HG02623 (cell line): ENCODE results near the gene PDE6C.
A peak's percentile ranks its signal among the peaks of the same experiment; 100 is the strongest.

ENCODE experiments used
- ATAC-seq: cut with Tn5 transposase; IDR thresholded peaks from one replicate; pipeline ENCODE4 v1.9.1; 2021; ENCODE audit warnings: moderate library complexity; ENCODE audit not compliant: unreplicated experiment

The PDE6C gene

DNA sequence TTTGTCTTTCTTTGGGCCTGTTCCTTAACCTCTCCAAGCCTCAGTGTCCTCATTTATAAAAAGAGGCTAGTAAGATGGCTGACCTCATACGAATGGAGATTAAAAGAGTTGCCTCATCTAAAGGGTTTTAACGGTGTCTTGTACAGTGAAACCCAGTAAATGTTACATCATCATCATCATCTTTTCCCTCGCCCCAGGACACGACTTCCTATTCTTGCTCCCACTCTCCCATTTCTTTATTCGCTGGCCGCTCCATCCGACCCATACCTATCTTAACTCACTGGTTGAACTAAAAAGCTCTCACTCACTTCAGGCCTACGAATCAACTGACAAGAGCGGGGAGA, 89.5 kb downstream of the PDE6C start:
- no peak for ATAC-seq

DNA sequence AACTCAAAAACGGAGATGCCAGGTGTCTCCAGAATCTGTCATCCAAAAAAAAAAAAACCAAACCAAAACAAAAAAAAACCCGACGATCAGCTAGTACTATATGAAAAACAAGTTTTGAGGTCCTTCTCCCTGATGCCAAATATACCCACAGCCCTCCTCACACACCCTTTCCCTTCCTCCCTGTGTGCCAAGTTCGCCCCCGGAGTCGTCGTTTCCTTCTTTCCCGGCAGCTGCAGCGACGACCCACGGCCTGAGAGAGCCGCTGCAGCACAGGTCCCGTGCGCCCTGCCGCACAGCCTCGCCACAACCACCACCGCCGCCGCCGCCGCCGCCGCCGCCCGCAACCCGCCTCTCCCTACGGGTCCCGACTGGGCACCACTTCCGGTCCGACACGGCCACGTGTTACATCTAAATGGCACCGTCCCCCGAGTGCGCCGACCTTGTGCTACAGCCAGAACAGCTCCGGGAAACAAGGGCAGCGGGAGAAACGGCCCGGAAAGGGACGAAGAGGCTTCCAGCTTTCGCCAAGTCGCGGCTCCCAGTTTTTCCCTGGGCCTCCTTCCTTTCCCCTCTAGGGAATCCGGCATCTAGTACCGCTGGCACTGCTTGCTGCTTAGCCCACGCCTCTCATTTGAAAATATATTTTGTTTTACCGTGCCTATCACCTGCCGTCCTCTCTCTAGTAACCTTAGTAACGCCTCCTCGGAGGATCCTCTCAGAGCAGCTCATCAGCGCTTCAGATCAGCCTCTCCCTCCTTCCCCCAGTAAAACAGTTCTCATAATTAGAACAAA, 90.1 kb downstream of the PDE6C start, which contains the start of gene FRA10AC1:
FRA10AC1 (minus strand) TSS at position 383 of the 792 bp plus-strand sequence. CDS start 2,486 bp downstream, outside the sequence.
- peak; percentile 81 for ATAC-seq

DNA sequence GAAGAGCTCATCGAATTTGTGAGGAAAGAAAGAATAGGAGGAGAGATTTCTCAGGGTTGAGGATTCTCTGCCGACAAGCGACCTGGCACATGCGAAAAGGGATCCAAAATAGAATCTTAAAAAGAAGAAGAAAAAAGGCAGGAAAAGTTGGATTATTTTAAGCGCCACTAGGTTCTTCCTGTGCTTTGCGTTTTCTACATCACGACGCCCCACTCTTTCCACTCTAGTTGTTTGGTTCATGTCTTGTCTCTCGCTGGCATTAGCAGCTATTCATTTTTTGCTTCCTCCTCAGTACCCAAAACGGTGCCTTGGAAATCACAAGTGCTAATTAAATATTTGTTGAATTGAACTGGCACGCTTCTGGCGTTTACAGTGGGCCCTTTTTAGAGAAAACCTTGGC, 90.7 kb downstream of the PDE6C start:
- ATAC-seq: peak; percentile 2

DNA sequence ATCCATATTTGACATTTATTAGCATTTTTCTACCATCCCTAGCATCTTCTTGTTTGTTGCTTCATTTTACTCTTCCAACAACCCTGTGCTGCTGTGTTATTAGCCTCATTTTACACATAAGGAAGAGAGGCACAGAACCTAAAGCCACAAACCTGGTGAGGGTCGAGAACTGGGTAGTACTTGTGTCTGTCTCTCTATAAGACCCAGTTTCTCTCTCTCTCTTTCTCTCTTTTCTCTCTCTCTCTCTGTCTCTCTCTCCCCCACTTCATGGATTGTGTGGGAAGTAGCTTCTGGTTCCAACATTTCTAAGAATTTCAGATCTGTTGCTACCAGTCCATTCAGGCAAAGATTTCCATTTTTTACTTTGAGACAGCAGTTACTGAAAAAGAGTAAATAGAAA, 91.5 kb downstream of the PDE6C start:
- ATAC-seq: no peak

DNA sequence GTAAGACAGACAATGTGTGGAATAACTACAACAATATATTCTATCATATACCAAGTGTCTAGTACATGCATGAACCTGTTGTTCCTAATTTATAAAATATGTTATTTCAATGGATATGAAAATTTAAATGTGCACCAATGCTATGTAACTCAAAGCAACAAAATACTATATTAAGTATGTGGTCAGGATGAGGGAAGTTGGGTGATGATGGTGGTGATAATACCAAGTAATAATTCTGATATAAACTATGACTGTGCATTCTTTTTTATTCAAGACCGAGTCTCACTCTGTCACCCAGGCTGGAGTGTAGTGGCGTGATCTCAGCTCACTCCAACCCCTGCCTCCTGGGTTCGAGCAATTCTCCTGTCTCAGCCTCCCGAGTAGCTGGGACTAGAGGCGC, 92.1 kb downstream of the PDE6C start:
- ATAC-seq: no peak

DNA sequence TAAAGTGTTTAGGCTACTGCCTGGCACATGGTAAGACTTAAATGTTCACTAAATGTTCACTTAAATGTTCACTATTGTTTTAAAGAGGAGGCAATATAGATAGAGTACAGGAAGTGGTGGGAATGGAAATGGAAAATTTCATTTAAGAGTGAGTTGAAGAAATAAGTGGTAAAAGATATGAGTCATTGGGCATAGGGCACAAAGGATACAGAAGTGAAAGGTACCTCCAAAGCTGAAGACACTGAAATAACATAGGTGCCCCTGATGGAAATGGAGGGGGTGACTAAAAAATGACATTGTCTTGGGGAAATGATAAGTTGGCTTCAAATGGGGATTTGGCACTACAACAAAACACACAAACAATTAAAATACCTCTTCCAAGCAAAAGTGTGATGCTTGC, 95.3 kb downstream of the PDE6C start:
- no peak for ATAC-seq

DNA sequence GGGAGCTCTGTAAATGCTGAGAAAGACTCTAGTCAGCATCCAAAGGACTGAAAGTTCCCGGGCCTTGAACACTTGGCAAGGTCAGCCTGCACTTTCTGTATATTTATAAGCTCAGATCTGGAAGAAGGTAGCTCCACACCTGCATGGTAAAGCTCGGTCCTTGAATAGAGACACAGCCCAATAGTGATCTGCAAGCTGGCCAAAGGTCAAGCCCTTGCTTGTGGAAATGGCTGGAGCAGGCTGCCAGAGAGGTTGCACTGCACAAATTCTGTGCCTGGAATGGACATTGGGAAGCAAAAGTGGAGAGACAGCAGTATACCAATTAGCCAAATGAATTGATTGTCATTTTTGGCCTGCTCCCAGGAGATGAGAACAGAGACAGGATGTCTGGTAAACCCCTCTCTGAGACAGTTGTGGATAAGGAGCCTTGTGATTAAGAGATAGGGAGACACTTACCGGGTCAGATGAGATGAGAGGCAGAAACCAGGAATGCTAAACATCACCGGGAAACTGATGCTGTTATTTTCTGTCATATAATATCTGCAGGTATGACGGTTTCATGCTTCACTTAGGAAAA, 98.1 kb downstream of the PDE6C start:
- no peak for ATAC-seq

DNA sequence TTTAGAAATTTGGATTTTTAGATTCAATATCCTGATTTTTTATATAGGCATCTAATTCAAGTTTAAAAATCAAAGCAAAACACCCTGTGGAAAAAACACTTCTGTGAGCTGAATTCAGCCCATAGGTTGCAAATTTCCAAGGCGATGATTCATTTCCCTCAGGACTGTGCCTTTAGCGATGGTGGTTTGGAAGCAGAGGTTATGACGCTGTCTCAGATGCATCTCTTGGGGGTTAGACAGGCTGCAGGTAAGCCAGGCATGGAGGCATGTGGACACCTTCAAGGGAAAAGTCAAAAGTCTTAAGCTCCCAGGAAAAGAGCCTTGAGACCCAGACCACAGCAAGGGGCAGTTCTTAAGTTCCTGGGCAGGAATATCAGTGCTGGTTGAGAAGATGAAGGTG, 99.6 kb downstream of the PDE6C start:
- no peak for ATAC-seq

DNA sequence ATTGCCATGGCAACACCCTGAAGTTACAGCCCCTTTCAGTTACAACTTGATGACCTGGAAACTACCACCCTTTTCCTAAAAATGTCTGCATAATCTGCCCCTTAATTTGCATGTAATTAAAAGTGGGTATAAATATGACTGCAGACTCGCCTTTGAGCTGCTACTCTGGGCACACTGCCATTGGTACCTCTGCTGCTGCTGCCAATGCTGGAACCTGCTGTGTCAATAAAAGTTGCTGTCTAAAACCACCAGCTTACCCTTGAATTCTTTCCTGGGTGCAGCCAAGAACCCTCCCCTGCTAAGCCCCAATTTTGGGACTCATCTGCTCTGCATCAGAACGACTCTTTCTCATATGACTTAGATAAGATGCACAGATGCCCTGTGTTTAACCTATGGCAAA, 100.3 kb downstream of the PDE6C start:
- no peak for ATAC-seq

DNA sequence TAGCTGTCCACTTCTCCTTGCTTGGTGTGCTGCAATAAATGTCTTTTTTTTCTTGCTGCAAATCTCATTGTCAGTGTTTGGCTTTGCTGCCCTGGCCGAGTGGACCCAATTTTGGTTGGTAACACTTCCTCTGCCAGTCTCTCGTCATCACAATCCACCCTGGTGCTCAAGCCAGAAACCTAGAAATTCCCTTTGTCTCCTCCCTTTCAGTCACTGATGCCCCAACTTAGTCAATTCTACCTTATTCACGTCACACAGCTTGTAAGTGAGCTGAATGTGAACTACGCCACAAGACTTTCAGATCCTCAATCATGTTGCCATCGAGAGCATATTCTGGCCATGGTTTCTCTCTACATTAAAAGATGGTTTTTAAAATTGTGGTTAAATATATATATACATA, 103.0 kb downstream of the PDE6C start:
- ATAC-seq: peak; percentile 88
